SK-N-SH treated with all-trans-retinoic acid at 6 μM for 48 hours (cell line): ENCODE results near the gene CAMKMT.

ENCODE experiments used
- BACH2 ChIP-seq: fragments of 250-450 bp; sonication (Bioruptor Pico); IDR thresholded peaks from 2 replicates; pipeline ENCODE4 v1.9.0; 2021; ENCODE audit warnings: mild to moderate bottlenecking, borderline replicate concordance
- CSDC2 ChIP-seq: fragments of 250-450 bp; sonication (Bioruptor Pico); IDR thresholded peaks from 2 replicates; pipeline ENCODE4 v1.5.0; 2020; ENCODE audit warnings: mild to moderate bottlenecking, moderate library complexity
- GLIS3 ChIP-seq: fragments of 250-450 bp; sonication (Bioruptor Pico); IDR thresholded peaks from 2 replicates; pipeline ENCODE4 v1.5.0; 2020; ENCODE audit warnings: mild to moderate bottlenecking, moderate library complexity
- PPARA ChIP-seq: fragments of 250-450 bp; sonication (Bioruptor Pico); IDR thresholded peaks from 2 replicates; pipeline ENCODE4 v1.5.0; 2020; ENCODE audit warnings: mild to moderate bottlenecking, borderline replicate concordance
- SNAI2 ChIP-seq: fragments of 250-450 bp; sonication (Bioruptor Pico); IDR thresholded peaks from 2 replicates; pipeline ENCODE4 v1.5.0; 2020; ENCODE audit warnings: mild to moderate bottlenecking, moderate library complexity
- TCF4 ChIP-seq: fragments of 250-450 bp; sonication (Bioruptor Pico); IDR thresholded peaks from 2 replicates; pipeline ENCODE4 v1.8.0; 2021; ENCODE audit warnings: mild to moderate bottlenecking, moderate library complexity, borderline replicate concordance
- ZFP3 ChIP-seq: fragments of 250-450 bp; sonication (Bioruptor Pico); IDR thresholded peaks from 2 replicates; pipeline ENCODE4 v1.5.0; 2020; ENCODE audit warnings: mild to moderate bottlenecking, moderate library complexity
- ZFP30 ChIP-seq: fragments of 450-650 bp; formaldehyde crosslinking; IDR thresholded peaks from 2 replicates; pipeline ENCODE4 v1.5.0; 2022; ENCODE audit warnings: mild to moderate bottlenecking, moderate library complexity
- TF ChIP-seq, protein P1 (sequence below): fragments of 250-450 bp; sonication (Bioruptor Pico); IDR thresholded peaks from 2 replicates; pipeline ENCODE4 v1.5.0; 2020; ENCODE audit warnings: mild to moderate bottlenecking, moderate library complexity
- TF ChIP-seq, protein P2 (sequence below): fragments of 250-450 bp; sonication (Bioruptor Pico); IDR thresholded peaks from 2 replicates; pipeline ENCODE4 v1.8.0; 2020; ENCODE audit warnings: mild to moderate bottlenecking, moderate library complexity, borderline replicate concordance

DNA sequence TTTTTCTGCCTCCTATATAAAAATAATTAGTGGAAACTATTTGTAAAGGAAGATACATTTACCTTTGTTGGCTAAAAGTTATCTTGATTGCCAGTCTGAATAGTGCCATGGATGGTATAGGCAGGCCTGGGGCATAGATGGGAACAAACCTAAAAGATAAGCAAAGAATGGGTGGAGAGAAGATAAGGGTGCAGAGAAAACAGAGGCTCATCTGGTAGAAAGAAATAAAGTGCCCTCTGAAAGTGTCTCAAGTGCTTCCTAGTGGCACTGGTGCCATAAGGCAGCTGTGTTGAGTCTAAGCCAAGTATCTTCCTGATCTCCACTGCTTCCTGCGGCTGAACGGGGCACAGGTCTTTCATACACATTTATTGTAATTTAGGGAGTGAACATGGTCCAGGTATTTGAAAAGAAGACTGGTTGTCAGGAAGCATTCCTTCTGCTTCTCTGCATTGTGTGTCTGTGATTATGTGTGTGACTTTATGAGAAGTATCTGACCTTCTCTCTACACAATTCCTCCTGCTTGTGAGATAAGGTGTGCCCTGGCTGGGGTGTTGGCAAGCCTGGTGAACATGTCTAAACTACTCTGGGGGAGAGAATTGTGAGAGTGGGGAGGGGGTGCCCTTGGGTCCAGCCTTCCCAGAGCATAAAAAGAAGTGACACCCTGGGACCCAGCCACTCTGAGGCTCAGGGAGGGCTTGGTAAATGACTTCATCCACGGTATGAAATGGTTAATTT is 280.5 kb downstream of the CAMKMT start:
- TF ChIP-seq CSDC2 (CRISPR knock-in tag) (no peak), PPARA (CRISPR knock-in tag) (no peak), ZFP30 (CRISPR knock-in tag) (no peak), SNAI2 (CRISPR knock-in tag) (no peak), ZFP3 (CRISPR knock-in tag) (no peak), GLIS3 (CRISPR knock-in tag) (no peak), TCF4 (CRISPR knock-in tag) (no peak), BACH2 (CRISPR knock-in tag) (no peak)
- TF ChIP-seq, protein P1, sequence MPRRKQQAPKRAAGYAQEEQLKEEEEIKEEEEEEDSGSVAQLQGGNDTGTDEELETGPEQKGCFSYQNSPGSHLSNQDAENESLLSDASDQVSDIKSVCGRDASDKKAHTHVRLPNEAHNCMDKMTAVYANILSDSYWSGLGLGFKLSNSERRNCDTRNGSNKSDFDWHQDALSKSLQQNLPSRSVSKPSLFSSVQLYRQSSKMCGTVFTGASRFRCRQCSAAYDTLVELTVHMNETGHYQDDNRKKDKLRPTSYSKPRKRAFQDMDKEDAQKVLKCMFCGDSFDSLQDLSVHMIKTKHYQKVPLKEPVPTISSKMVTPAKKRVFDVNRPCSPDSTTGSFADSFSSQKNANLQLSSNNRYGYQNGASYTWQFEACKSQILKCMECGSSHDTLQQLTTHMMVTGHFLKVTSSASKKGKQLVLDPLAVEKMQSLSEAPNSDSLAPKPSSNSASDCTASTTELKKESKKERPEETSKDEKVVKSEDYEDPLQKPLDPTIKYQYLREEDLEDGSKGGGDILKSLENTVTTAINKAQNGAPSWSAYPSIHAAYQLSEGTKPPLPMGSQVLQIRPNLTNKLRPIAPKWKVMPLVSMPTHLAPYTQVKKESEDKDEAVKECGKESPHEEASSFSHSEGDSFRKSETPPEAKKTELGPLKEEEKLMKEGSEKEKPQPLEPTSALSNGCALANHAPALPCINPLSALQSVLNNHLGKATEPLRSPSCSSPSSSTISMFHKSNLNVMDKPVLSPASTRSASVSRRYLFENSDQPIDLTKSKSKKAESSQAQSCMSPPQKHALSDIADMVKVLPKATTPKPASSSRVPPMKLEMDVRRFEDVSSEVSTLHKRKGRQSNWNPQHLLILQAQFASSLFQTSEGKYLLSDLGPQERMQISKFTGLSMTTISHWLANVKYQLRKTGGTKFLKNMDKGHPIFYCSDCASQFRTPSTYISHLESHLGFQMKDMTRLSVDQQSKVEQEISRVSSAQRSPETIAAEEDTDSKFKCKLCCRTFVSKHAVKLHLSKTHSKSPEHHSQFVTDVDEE: no peak
- TF ChIP-seq, protein P2, sequence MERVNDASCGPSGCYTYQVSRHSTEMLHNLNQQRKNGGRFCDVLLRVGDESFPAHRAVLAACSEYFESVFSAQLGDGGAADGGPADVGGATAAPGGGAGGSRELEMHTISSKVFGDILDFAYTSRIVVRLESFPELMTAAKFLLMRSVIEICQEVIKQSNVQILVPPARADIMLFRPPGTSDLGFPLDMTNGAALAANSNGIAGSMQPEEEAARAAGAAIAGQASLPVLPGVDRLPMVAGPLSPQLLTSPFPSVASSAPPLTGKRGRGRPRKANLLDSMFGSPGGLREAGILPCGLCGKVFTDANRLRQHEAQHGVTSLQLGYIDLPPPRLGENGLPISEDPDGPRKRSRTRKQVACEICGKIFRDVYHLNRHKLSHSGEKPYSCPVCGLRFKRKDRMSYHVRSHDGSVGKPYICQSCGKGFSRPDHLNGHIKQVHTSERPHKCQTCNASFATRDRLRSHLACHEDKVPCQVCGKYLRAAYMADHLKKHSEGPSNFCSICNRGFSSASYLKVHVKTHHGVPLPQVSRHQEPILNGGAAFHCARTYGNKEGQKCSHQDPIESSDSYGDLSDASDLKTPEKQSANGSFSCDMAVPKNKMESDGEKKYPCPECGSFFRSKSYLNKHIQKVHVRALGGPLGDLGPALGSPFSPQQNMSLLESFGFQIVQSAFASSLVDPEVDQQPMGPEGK (CRISPR knock-in tag): no peak
